BJ (cell line): ENCODE measurements around the gene SLC7A11. TPM values are rescaled to one million over a fixed set of nuclear protein-coding genes. Genes with fewer than 3 reads are reported as not detected.

ENCODE experiments used
- CTCF ChIA-PET: fragments of 350-600 bp; formaldehyde crosslinking; extraction: SDS; loops from one replicate; lab custom pipeline; 2021; ENCODE audit warnings: antibody characterized with exemption, inconsistent platforms; lab: Yijun Ruan, JAX
- POLR2A ChIA-PET: fragments of 300-600 bp; sonication (Branson Sonifier 250); formaldehyde crosslinking; extraction: SDS; loops from one replicate; lab custom pipeline; 2021; ENCODE audit warnings: antibody characterized with exemption; lab: Charles Lee
- DNase-seq: peaks from one replicate; pipeline ENCODE4 v3.0.0-alpha.2; 2011; ENCODE audit warnings: low read depth
- H3K27me3 ChIP-seq: 2 replicates; pipeline ENCODE4 v1.6.0; 2011; ENCODE audit warnings: low read length; ENCODE audit not compliant: control insufficient read depth, insufficient read depth
- H3K36me3 ChIP-seq: 2 replicates; pipeline ENCODE4 v1.5.1; 2011; ENCODE audit warnings: low read length; ENCODE audit not compliant: control insufficient read depth, insufficient read depth
- H3K4me3 ChIP-seq: 2 replicates; pipeline ENCODE4 v1.5.1; 2011; ENCODE audit warnings: low read depth, mild to moderate bottlenecking, control low read depth, low read length
- CTCF ChIP-seq: IDR thresholded peaks from 2 replicates; pipeline ENCODE4 v1.5.1; 2011; ENCODE audit warnings: low read depth, mild to moderate bottlenecking, control low read depth, inconsistent platforms, low read length, moderate library complexity; ENCODE audit not compliant: insufficient read depth
- polyA plus RNA-seq: library from polyadenylated mRNA; depleted of rRNA; stranded (reverse); fragments of >200 nt; gene quantifications from 2 replicates; pipeline ENCODE4 v1.2.3, GENCODE V29; 2011

SLC7A11 gene
- polyA plus RNA-seq, 1 experiment, result 27.5 TPM

GRCh38 chr4:138205531-138206233, 36.5 kb downstream of the SLC7A11 start:
- ChIA-PET CTCF (interaction anchor here (1.3 to 1.6 kb wide), 2 partner anchors 12 kb away, joined by 3 read pairs; no protein-coding TSS in a partner anchor), POLR2A (no interaction called here)
- TF ChIP-seq CTCF, result no peak
- Histone ChIP-seq H3K36me3 (no peaks in the 10 kb centered on the region), H3K27me3 (no peaks in the 10 kb centered on the region), H3K4me3 (no peak overlapping the region)
- DNase-seq, result no peak

GRCh38 chr4:138204507-138204906, 37.6 kb downstream of the SLC7A11 start:
- Histone ChIP-seq H3K27me3 (no peaks in the 10 kb centered on the region), H3K36me3 (no peaks in the 10 kb centered on the region), H3K4me3 (no peak overlapping the region)
- no peak for DNase-seq
- no peak for TF ChIP-seq CTCF
- CTCF ChIA-PET, result interaction anchor here (1.2 to 1.6 kb wide), 2 partner anchors 11 to 169 kb away, joined by 3 to 4 read pairs; no protein-coding TSS in a partner anchor
- POLR2A ChIA-PET, result interaction anchor here (0.7 kb wide), 1 partner anchor 506 kb away, joined by 3 read pairs; no protein-coding TSS in a partner anchor

GRCh38 chr4:138202686-138203085, 39.5 kb downstream of the SLC7A11 start:
- no peak overlapping the region for H3K4me3 ChIP-seq
- ChIA-PET CTCF (no interaction called here), POLR2A (no interaction called here)
- no peaks in the 10 kb centered on the region for H3K27me3 ChIP-seq
- no peak for DNase-seq
- TF ChIP-seq CTCF, result no peak
- no peaks in the 10 kb centered on the region for H3K36me3 ChIP-seq

- no peak overlapping the region for H3K4me3 ChIP-seq
- no peak for DNase-seq
- no peak for TF ChIP-seq CTCF
- ChIA-PET CTCF (no interaction called here), POLR2A (no interaction called here)
- H3K27me3 ChIP-seq, result no peaks in the 10 kb centered on the region
- no peaks in the 10 kb centered on the region for H3K36me3 ChIP-seq
Measured at GRCh38 chr4:138200236-138200590, 41.9 kb downstream of the SLC7A11 start.

GRCh38 chr4:138199568-138200235, 42.4 kb downstream of the SLC7A11 start:
- Histone ChIP-seq H3K27me3 (no peaks in the 10 kb centered on the region), H3K36me3 (no peaks in the 10 kb centered on the region), H3K4me3 (no peak overlapping the region)
- ChIA-PET CTCF (no interaction called here), POLR2A (no interaction called here)
- DNase-seq, result no peak
- no peak for TF ChIP-seq CTCF
